Loucy (cell line): ENCODE data around the gene FAM174A.

Experiments
- EZH2phosphoT487 ChIP-seq: fragments of 200-600 bp; IDR thresholded peaks from 2 replicates; pipeline ENCODE4 v1.6.1; 2018; ENCODE audit warnings: antibody characterized with exemption, mild to moderate bottlenecking, moderate library complexity, borderline replicate concordance
- TF ChIP-seq, protein P1 (sequence below): fragments of 200-600 bp; sonication (generic); conservative IDR thresholded peaks from 2 replicates; pipeline ENCODE4 v1.5.1; 2014; ENCODE audit warnings: mild to moderate bottlenecking, antibody characterized with exemption, low read length

- TF ChIP-seq, protein P1, sequence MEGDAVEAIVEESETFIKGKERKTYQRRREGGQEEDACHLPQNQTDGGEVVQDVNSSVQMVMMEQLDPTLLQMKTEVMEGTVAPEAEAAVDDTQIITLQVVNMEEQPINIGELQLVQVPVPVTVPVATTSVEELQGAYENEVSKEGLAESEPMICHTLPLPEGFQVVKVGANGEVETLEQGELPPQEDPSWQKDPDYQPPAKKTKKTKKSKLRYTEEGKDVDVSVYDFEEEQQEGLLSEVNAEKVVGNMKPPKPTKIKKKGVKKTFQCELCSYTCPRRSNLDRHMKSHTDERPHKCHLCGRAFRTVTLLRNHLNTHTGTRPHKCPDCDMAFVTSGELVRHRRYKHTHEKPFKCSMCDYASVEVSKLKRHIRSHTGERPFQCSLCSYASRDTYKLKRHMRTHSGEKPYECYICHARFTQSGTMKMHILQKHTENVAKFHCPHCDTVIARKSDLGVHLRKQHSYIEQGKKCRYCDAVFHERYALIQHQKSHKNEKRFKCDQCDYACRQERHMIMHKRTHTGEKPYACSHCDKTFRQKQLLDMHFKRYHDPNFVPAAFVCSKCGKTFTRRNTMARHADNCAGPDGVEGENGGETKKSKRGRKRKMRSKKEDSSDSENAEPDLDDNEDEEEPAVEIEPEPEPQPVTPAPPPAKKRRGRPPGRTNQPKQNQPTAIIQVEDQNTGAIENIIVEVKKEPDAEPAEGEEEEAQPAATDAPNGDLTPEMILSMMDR, result no peak
- no peak for TF ChIP-seq EZH2phosphoT487
Measured at GRCh38 chr5:100615362-100615761, 80.2 kb downstream of the FAM174A start.
